HG03457 (cell line): ENCODE measurements around the gene PSG11.
"Not testable (repeated sequence)": the region's sequence is repeated elsewhere in the genome, so short reads cannot be mapped to it uniquely, and the experiment has no call there.

Experiments used
- ATAC-seq: cut with Tn5 transposase; IDR thresholded peaks from one replicate; pipeline ENCODE4 v1.9.1; 2021; ENCODE audit warnings: moderate number of reproducible peaks; ENCODE audit not compliant: unreplicated experiment

Gene PSG11

GRCh38 chr19:43026369-43026768 lies at the start of gene PSG11:
Gene PSG11 (minus strand): TSS chr19:43026469. CDS start chr19:43026372, 97 bp downstream.
- not testable (repeated sequence) for ATAC-seq

GRCh38 chr19:43062418-43062817 lies 36.1 kb upstream of the PSG11 start:
- not testable (repeated sequence) for ATAC-seq

GRCh38 chr19:43061326-43061725 lies 35.1 kb upstream of the PSG11 start:
- ATAC-seq = not testable (repeated sequence)

GRCh38 chr19:43060254-43060653 lies 34.0 kb upstream of the PSG11 start:
- ATAC-seq = not testable (repeated sequence)

GRCh38 chr19:43059482-43059881 lies 33.2 kb upstream of the PSG11 start:
- not testable (repeated sequence) for ATAC-seq

- not testable (repeated sequence) for ATAC-seq
Observed at GRCh38 chr19:43058440-43058839, 32.2 kb upstream of the PSG11 start.

GRCh38 chr19:43047966-43048365 lies 21.7 kb upstream of the PSG11 start:
- ATAC-seq = not testable (repeated sequence)

GRCh38 chr19:43046578-43046977 lies 20.3 kb upstream of the PSG11 start:
- ATAC-seq = not testable (repeated sequence)

GRCh38 chr19:43043492-43044180 lies 17.4 kb upstream of the PSG11 start:
- ATAC-seq = not testable (repeated sequence)

- ATAC-seq = not testable (repeated sequence)
Observed at GRCh38 chr19:43031645-43032044, 5.4 kb upstream of the PSG11 start.

GRCh38 chr19:43028866-43029265 lies 2.6 kb upstream of the PSG11 start:
- ATAC-seq = no peak

GRCh38 chr19:43027985-43028384 lies 1.7 kb upstream of the PSG11 start:
- ATAC-seq = not testable (repeated sequence)

- ATAC-seq = not testable (repeated sequence)
Observed at GRCh38 chr19:43027061-43027460, 792 bp upstream of the PSG11 start.

- ATAC-seq = not testable (repeated sequence)
Observed at GRCh38 chr19:43022098-43022497, 4.2 kb downstream of the PSG11 start.

- ATAC-seq = not testable (repeated sequence)
Observed at GRCh38 chr19:43021629-43022028, 4.6 kb downstream of the PSG11 start.

GRCh38 chr19:43019588-43019987 lies 6.7 kb downstream of the PSG11 start:
- not testable (repeated sequence) for ATAC-seq

- ATAC-seq = not testable (repeated sequence)
Observed at GRCh38 chr19:43005841-43006240, 20.4 kb downstream of the PSG11 start.

- ATAC-seq = not testable (repeated sequence)
Observed at GRCh38 chr19:43004846-43005245, 21.4 kb downstream of the PSG11 start.

- not testable (repeated sequence) for ATAC-seq
Observed at GRCh38 chr19:43003634-43004033, 22.6 kb downstream of the PSG11 start.

GRCh38 chr19:43002948-43003347 lies 23.3 kb downstream of the PSG11 start:
- ATAC-seq = not testable (repeated sequence)

- not testable (repeated sequence) for ATAC-seq
Observed at GRCh38 chr19:42996161-42996560, 30.1 kb downstream of the PSG11 start.

GRCh38 chr19:42992029-42992604 lies 34.2 kb downstream of the PSG11 start:
- not testable (repeated sequence) for ATAC-seq
